Keratinocyte (primary cell): ENCODE data around the gene MFSD11.

ENCODE experiments used
- EZH2 ChIP-seq: IDR thresholded peaks from one replicate; pipeline ENCODE4 v1.6.1; 2012; ENCODE audit warnings: inconsistent platforms, mild to moderate bottlenecking, low read length, moderate library complexity
- TF ChIP-seq, protein P1 (sequence below), 3 experiments: IDR thresholded peaks in 1 of 3; conservative IDR thresholded peaks in 1 of 3; optimal IDR thresholded peaks in 1 of 3; 2 replicates in 2 of 3; 3 replicates in 1 of 3; pipeline versions ENCODE3 to v1.5.1; 2011; ENCODE audit warnings: low read length in 3 of 3, mild to moderate bottlenecking in 3 of 3, moderate library complexity in 2 of 3, control low read depth in 1 of 3, inconsistent platforms in 1 of 3; ENCODE audit not compliant: insufficient read depth in 2 of 3; ENCODE audit errors: extremely low read depth in 1 of 3

DNA sequence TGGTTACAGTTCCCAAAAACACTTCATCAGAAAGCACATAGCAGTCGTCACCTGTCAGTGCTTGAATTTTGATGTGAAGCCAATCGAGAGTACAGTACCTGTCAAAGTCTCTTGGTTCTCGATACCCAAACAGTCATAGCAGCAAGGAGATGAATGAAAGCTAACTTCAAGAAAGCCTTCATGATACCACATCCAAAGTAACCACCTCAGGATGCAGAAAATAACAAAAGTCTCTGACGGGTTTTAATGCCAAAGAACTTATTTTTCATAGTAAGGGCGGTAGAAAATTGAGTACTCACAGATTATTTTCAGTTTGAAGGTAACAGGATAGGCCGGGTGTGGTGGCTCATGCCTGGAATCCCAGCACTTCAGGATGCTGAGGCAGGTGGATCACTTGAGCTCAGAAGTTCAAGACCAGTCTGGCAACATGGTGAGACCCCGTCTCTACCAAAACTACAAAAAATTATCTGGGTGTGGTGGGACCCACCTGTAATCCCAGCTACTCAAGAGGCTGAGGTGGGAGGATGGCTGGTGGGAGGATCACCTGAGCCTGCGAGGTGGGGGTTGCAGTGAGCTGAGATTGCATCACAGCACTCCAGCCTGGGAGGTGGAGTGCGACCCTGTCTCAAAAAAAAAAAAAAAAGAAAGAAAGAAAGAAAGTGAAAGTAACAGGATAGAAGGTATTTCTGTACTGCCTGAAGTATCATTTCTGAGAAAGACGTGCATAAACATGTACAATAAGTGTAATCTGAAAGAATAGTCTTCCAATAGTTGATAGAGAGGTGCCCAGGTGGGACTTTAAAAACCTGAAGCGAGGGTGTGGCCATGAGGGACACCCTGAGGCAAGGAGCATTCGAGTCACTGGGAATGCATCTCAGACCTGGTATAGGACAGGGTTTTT, 15.4 kb downstream of the MFSD11 start:
- TF ChIP-seq, protein P1, sequence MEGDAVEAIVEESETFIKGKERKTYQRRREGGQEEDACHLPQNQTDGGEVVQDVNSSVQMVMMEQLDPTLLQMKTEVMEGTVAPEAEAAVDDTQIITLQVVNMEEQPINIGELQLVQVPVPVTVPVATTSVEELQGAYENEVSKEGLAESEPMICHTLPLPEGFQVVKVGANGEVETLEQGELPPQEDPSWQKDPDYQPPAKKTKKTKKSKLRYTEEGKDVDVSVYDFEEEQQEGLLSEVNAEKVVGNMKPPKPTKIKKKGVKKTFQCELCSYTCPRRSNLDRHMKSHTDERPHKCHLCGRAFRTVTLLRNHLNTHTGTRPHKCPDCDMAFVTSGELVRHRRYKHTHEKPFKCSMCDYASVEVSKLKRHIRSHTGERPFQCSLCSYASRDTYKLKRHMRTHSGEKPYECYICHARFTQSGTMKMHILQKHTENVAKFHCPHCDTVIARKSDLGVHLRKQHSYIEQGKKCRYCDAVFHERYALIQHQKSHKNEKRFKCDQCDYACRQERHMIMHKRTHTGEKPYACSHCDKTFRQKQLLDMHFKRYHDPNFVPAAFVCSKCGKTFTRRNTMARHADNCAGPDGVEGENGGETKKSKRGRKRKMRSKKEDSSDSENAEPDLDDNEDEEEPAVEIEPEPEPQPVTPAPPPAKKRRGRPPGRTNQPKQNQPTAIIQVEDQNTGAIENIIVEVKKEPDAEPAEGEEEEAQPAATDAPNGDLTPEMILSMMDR (optimal IDR thresholded peaks at IDR 0.05 in 1 of 3, IDR thresholded peaks at IDR 0.05 in 1 of 3, conservative IDR thresholded peaks at IDR 0.05 in 1 of 3; ENCODE audit: extremely low read depth in 1 of 3, insufficient read depth in 2 of 3, low read length in 3 of 3), result no peak
- no peak for TF ChIP-seq EZH2
